OCI-LY7 (cell line): ENCODE measurements around the gene SIPA1L3.

Experiments used
- EZH2phosphoT487 ChIP-seq: fragments of 200-600 bp; sonication (generic); IDR thresholded peaks from 2 replicates; pipeline ENCODE4 v1.6.1; 2018; ENCODE audit warnings: low read depth, borderline replicate concordance, mild to moderate bottlenecking, mixed run types, antibody characterized with exemption, low read length, moderate library complexity, mixed read lengths
- TF ChIP-seq, protein P1 (sequence below): fragments of 200-600 bp; sonication (generic); conservative IDR thresholded peaks from 2 replicates; pipeline ENCODE4 v1.5.1; 2014; ENCODE audit warnings: mild to moderate bottlenecking, antibody characterized with exemption, low read length, moderate library complexity, mixed read lengths

DNA sequence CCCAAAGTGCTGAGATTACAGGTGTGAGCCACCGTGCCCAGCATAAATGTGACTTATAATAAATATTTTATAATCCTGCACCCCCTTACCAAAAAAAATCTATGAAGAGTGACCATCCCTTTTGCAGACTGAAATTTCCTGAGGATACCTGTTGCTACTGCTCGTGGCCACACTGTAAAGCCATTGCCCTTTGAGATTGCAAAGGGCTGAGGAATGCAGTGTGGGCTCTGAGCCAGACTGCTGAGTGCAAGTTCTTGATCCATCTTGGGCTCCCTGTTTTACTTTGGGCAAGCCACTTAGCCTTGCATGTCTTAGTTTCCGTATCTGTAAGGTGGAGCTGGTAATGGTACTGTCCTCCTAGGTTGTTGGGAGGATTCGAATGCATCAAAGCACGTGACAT is 23.4 kb downstream of the SIPA1L3 start:
- TF ChIP-seq, protein P1, sequence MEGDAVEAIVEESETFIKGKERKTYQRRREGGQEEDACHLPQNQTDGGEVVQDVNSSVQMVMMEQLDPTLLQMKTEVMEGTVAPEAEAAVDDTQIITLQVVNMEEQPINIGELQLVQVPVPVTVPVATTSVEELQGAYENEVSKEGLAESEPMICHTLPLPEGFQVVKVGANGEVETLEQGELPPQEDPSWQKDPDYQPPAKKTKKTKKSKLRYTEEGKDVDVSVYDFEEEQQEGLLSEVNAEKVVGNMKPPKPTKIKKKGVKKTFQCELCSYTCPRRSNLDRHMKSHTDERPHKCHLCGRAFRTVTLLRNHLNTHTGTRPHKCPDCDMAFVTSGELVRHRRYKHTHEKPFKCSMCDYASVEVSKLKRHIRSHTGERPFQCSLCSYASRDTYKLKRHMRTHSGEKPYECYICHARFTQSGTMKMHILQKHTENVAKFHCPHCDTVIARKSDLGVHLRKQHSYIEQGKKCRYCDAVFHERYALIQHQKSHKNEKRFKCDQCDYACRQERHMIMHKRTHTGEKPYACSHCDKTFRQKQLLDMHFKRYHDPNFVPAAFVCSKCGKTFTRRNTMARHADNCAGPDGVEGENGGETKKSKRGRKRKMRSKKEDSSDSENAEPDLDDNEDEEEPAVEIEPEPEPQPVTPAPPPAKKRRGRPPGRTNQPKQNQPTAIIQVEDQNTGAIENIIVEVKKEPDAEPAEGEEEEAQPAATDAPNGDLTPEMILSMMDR = no peak
- TF ChIP-seq EZH2phosphoT487 = no peak
